GM21515 (cell line): ENCODE data around the gene ACOT7.

ENCODE experiments used
- ATAC-seq: cut with Tn5 transposase; IDR thresholded peaks from one replicate; pipeline ENCODE4 v1.9.1; 2021; ENCODE audit not compliant: unreplicated experiment

The ACOT7 gene

DNA sequence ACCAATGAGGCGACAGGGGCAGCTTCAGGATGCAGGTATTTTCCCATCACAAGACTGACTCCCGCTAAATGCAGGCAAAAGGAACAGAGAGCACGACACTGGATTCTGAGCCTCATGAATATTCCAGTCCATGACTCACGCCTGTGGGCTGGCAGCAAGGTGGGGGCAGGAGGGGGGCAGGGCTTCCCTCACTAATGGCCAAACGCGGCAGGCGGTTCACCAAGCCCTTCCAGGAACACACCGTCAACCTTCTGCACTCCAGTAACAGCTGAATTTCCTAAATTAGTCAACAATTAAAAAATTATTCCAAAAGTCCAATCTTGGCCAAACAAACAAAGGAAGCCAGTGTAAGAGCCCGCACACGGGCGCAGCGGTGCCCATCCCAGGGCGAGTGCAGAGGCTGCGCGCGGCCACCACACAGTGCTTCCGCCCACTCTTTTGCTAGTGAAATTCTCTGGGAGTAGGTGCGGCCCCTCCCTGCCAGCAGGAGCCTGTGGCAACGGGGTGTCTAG is 120.1 kb downstream of the ACOT7 start:
- no peak for ATAC-seq

DNA sequence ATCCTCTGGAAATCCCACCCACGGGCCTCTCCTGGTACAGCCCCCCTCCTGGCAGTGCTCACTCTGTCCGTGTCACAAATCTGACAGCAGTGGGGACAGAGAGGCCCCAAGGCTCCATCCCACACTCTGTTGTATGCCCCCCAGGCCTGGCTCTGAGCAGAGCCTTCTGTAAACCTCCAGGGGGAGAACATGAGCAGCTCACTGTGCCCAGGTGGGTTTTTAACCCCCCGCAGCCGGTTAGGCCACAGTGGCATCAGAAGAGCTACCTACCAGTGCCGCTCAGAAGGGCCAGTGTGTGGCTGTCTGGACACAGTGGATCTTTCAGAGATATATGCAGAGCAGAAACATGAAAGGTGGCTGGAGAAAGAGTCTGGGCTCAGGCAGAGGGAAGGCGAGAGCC is 120.7 kb downstream of the ACOT7 start:
- no peak for ATAC-seq

DNA sequence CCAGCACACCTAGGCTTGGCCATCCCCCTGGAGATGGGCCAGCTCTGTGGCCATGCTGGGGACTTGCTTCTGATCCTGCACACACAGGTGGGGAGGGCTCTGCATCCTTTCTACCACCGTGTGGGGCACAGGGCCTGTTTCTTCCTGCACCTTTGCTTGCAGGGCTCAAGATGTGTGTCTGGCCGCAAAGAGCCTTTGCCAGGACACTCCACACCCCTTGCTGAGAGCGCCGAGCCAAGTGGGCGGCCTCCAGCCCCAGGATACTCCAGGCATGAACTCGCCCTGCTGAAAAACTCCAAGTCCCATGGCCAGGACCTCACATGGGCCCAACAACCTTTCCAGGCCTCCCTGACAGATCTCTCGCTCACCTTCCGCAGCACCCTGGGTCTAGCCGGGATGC is 121.1 kb downstream of the ACOT7 start:
- ATAC-seq, result no peak

DNA sequence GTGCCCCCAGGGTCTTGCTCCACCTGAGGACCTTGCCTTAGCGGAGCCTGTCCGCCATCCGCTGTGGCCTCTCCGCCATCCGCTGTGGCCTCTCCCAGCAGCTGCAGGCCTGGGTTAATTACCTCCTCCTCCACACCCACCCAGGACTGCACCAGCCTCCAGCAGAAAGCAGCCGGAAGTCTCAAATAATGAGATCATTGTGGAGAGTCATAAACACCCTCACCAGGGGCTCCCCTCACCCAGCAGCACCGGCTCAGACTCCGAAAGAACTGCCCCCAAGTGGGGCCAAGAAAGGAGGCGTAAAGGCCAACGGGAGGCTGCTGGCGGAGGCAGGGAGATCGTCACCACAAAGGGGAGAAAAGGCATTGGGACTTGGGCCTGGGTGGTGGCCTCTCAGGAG is 122.0 kb downstream of the ACOT7 start:
- no peak for ATAC-seq

DNA sequence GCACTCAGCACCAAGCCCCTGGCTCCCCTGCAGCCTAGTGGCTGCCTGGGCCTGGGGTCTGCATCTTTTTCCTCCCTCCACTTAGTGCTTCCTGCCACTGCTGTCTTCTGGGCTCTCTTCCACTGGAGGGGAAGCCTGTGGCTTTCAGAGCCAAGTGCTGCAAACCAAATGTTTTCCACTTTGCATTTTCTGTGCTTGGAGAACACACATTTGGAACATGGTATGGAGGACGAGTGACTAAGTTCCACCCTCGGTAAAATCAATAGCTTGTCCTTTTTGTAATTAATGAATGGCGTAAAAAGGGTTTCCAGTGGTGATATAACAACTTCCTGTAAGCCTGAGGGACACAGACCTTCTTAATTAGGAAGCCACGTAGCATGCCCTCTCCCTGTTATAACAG is 122.6 kb downstream of the ACOT7 start:
- no peak for ATAC-seq

DNA sequence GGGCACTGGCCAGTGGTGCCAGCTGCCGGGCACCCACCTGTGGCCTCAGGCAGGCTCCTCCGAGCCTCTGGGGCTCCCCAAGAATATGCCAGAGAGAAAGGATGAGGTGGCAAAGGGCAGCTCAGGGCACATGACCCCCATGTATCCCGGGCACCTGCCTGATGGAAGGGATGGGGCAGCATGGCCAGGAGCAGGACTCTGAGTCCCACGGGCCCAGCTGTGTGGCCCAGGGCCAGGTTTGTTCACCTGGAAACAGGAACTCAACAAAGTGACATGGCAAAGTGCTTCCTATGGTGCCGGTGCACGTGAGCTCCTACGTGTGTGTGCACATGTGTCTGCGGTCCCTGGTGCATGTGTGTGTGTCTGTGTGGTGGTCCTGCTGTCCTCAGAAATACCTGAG is 123.2 kb downstream of the ACOT7 start:
- ATAC-seq, result no peak

DNA sequence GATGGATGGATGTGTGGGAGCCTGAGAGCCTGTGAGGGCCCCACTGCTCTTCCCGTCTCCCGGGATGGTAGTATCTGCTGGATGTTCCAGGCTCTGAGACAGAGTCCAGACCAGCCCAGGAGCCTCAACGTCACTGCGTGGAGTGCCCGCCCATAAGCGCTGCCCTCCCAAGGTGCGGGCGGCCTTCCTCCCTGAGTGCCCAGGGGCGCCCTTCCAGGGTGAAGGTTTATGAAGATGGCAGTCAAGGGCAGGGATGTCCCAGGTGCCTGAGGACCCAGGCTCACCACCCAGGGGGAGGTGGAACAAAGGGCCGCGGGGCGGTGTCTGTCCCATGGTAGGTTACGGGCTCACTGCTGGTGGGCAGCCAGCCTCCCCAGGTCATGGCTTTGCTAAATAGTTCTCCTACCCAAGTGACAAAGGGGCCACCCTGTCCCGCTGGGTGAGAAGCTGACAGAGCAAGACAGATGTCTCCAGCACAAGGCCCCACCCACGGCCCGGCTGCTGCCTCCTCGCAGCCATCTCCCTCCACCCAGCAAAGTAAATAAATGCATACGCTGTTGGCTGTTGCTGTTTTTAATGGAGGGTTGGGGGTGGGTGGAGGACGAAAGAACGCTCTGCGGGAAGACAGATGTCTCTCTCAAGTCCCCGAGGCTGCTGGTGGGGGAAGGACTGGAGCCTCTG is 123.7 kb downstream of the ACOT7 start:
- no peak for ATAC-seq

DNA sequence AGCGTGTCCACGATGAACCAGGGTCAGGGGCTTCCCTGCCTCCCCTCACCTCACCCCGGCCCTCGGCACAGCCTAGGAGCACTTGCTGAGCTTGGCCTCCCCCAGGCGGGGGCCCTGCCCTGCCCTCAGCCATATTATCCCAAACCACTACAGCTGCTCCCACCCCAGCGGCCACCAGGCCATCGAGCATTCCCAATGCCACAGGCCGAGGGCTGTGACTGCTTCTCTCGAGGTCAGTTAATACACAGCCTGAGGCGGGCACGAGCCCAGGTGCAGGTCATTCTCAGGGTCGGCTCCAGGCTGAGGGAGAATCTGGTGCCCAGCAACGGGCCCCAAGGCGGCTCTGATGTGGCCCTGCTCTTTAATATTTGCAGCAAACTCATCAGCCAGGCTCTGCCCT is 124.3 kb downstream of the ACOT7 start:
- ATAC-seq, result no peak

DNA sequence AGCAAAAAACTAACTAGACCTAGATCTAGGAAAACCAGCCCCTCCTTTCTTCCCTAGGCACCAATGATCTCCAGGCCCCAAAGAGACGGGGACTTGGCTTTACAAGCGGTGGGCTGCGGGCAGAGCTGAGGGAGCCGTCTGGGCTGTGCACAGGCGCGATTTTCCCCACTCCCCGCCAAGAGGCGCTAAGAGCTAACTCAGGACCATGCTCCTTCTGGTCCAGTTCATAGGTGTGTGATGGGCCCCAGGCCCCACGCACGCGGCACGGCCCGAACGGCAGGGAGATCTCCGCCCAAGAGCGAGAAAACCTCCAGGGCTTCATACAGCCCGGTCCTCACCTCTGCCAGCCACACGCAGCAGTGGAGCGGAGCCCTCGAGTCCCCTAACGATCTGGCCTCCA is 125.2 kb downstream of the ACOT7 start:
- no peak for ATAC-seq

DNA sequence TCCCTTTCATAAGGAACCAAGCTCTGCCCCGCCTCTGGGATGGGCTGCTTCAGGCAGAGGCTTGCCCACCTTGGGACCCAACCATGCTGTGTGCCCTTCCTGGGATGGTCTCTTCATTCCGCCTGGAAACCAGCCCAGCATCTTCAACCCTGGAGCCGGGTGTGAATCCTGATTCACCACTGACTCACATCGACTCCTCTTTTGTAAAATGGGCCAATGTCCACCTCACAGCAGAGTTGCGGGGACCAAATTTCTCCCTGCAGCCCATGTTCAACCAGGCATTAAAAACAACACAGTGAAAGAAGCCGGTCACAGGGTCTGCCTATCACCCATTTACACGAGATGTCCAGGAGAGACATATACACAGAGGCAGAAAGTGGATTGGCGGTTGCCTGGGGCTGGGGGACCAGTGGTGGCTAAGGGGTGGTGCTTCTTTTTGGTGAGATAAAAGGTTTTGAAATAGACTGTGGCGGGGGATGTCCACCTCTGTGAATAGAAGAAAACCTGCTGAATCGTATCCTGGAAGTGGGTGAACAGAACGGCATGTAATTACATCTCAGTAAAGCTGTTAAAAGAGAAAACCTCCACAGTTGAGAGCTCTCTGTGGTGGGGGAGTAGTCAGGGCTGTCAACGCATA is 125.8 kb downstream of the ACOT7 start:
- no peak for ATAC-seq

DNA sequence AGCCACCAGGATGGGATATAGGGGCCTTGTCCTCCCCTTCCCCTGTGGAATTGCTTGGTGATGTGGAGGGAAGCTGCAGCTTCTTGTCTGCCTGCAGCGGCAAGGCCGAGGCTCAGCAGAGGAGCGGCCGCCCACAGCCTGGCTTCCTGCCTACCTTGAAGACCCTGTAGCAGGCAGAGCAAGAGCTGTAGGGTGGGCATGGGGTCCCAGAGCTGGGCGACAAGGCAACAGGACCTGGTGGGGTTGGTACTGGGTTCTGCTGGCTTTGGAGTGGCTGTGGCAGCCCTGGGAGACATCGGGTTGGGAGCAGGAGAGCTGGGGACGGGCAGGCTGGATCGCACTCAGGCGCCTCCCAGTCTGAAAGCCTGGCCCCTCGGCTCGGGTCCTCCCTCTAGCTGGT is 126.9 kb downstream of the ACOT7 start:
- no peak for ATAC-seq

DNA sequence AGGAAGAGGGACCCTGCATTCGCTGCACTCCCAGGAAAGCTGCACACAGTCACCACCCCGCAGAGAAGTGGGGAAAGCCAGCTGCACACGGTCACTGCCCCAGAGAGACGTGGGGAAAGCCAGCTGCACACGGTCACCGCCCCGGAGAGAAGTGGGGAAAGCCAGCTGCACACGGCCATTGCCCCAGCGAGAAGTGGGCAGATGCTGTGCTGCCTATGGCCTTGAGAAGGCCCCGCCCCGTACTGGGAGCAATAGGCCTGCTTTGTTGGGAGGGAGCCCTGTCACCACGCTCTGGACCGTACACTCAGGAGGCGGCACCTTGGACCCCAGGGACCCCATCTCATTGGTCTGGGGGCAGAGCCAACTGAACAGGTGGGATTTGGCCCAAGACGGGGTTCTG is 128.4 kb downstream of the ACOT7 start:
- no peak for ATAC-seq

DNA sequence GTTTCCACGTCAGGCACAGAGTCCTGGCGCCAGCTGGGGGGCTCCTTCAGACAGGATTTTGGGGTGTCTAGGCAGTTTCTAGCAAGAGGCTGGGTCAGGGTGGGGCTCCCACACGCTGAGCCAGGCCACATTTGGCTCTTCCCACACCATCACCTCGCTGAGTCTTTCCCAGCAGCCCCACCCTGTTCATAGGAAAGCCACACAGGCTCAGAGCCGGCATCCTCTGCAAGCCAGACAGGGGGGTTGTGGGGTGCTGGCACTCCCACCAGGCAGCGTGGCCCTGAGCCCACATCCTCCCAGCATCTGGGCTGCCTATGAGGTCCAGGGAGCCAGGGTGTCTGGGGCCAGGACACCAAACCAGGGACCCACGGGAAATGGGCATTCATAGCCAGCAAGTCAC is 129.9 kb downstream of the ACOT7 start:
- no peak for ATAC-seq

DNA sequence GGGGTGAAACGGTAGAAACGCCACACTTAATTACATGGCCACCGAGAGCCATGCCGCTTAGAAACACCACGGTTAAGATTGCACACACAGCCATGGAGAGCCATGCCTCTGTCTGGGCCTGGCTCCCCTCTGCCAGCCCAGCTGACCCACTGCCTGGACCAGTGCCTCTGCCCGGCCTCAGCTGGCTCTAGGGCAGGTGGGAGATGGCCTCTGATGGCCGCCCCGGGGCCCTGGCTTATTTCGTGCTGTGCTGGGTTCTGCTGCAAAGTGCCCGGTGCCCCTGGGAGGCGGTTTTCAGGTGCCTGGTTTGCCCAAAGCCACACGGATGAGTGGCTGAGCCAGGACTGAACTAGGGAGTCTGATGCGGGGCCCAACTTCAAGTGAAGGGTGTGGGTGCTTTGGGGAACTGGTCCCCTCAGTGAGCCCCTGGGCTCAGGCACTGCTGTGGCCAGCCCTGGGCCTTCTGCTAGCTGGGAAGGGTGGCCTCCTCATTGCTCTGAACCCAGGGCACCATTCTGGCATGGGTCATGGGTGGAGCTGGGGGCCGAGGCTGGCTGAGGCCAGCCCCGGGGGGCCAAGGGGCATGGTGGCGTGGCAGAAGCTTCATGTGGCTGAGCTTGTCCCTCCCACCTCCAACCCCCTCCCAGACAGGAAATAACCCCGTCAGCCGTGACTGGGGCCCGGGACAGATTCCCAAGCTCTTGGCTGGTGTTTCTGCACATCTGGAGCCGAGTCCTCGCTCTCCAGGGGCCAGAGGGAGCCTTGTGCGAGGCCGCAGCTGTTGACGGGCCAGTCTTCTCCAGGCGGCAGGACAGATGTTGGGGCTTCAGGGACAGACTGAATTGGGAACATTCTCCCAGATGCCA is 130.8 kb downstream of the ACOT7 start:
- no peak for ATAC-seq

DNA sequence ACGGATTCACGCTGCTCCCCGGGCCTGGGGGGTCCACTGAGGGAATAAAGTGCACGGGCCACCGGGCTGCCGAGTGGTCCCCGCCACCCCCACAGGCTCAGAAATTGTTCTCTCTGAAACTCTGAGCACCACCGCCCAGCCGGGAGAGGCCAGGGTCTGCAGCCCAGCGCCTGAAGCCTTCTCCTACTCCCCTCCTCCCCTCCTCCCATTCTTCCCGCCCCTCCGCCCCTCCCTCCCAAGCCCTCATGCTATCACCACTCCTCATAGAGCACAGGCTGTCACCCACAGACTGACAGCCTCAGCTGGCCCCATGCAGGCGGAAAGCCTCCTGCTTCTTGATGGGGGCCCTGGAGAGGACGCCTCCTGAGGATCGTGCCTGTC is 132.0 kb downstream of the ACOT7 start:
- no peak for ATAC-seq

DNA sequence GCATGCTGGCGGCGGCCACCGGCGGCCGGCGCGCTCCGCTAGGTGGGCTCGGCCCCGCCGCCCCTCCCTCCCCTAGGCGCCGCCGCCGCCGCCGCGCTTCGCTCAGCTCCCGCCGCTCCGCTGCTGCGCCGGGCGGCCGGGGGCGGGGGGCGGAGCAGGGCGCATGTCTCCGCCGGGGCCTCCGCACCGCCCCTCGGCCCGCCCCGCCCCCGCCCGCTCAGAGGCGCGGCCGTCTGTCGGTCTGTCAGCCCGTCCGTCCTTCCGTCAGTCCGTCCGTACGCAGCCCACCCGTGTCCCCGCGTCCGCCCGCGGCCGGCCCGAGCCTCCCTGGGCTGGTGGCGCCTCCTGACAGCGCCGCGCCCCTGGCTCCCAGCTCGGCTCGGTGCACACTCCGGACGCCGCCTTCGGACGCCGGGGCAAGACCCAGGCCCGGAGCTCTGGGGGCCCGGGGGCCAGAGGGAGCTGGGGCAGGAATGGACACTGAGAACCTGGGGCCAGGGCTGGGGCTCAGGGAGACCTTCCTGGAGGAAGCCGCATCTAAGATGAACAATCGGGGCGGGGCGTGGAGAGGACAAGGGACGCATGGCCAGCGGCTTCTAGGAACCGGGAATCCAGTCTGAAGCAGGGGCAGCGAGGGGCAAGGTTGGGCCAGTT is 132.5 kb downstream of the ACOT7 start, which contains the start of gene GPR153:
Gene GPR153, minus strand, starts transcription at position 138 of the 654 bp plus-strand sequence. CDS start 6,193 bp downstream, outside the sequence.
- no peak for ATAC-seq

DNA sequence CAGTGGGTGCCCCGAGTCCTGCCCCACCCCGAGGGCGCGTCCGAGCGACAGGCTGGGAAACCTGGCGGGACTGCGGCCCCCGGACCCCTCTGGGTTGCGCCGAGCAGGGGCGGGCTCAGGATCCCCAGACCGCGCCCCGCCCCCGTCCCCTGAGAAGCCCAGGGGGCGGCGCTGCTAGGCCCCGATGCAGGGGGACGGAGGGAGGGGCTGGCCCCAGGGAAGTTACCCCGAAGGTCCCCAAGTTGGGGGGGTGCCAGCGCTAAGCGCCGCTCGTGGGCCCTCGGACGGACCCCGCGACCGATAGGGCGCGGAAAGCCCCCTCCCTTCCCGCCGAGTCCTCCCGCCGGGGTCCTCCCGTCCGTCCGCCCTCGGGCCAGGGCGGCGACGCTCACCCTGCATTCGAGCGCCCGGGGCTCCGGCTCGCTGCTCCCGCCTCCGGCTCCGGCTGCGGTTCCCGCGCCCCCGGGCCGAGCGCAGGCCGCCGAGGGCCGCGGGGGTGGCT is 133.1 kb downstream of the ACOT7 start:
- ATAC-seq, result no peak

DNA sequence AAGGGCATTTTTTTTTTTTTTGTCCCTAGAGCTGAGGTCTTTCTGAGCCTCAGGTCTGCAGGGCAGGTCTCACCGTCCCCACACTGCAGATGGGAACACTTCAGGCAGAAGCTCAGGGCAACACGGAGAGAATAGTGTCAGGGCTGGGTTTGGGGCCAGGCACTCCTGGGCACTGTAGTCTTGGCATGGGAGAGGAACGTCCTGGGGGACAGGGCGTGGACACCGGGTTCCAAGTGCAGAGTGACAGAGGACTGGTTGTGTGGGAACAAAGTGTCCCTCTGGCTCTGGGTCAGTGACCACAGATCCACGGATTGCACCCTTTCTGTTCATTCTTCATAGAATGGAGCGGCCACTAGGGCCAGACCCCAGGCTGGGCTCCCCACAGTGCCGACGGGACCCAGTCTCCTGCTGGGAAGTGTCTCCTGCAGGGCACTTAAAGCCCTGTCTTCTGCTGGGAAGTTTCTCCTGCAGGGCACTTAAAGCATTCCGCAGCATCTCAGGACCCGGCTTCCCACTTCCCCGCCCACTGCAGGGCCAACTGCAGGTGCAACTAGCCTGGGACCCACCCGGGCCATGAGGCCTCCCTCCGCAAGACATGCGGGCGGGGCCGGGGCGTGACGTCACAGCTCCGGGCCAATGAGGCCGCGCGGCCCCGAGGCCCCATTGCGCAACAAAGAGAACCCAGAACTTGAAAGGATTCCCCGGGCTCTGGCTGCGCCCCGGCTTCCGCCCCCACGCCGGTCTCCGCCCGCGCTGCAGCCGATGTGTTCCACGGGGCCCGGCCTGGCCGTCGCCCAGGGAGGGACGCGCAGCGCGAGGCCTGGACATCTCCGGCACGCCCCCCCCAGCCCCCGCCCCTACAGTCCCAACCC is 133.8 kb downstream of the ACOT7 start:
- ATAC-seq, result no peak

DNA sequence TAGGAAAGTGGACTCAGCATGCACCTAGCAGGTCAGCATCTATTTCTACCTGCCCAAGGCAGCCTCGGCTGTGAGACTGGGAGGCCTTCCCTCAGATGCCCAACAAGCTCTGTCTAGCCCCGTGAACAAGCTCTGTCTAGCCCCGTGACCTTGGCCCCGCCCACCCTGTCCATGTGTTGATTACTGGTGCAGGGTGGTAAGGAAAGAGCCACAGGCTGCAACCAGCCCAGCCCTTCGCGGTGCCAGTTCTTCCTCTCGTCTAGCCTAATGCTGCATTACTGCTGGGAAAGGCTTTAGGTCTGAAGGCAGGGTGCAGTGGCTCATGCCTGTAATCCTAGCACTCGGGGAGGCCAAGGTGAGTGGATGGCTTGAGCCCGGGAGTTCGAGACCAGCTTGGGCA is 134.9 kb downstream of the ACOT7 start:
- ATAC-seq, result no peak

DNA sequence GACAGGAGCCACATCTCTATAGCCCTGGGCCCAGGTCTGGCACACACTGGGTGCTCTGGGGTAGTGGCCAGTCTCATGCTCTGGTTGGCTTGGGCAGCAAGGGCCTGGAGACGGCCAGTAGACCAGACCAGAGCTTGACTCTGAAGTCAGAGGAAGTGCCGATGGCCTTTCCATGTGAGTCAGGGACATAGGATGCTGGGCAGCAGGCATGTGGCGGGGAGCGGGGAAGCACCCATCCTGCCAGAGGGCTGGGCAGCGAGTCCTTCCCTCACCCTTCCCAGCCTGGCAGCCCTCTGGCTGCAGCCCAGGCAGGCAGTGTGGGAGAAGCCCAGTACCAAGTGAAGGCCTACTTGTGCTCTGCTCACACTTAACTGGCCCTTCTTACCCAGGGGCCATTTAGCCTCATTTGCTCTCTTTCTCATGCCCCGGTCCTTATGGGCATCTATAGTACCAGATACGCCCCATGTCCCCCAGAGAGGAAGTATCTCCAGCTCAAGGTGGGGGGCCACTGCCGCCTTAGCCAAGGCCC is 136.0 kb downstream of the ACOT7 start:
- ATAC-seq, result no peak
